WTC11 (cell line): ENCODE data around the gene FGFR2. TPM values are rescaled to one million over a fixed set of nuclear protein-coding genes. Genes with fewer than 3 reads are reported as not detected.

Experiments used
- ATAC-seq: fragments of 200-7000 bp; cut with Tn5 transposase; 2 replicates; pipeline ENCODE4 v1.10.0; 2021; ENCODE audit warnings: mild to moderate bottlenecking, moderate library complexity
- CTCF ChIA-PET: fragments of 300-600 bp; sonication (Branson Sonifier 250); formaldehyde crosslinking; loops from one replicate; lab custom pipeline; 2021; ENCODE audit warnings: antibody characterized with exemption; lab: Charles Lee
- POLR2A ChIA-PET: fragments of 350-600 bp; sonication (Branson Sonifier 250); formaldehyde crosslinking; loops from one replicate; lab custom pipeline; 2021; ENCODE audit warnings: antibody characterized with exemption; lab: Charles Lee
- DNase-seq: peaks from one replicate; pipeline ENCODE4 v3.0.0; 2021; ENCODE audit warnings: low spot score
- H3K27ac Mint-ChIP-seq: 2 replicates; pipeline ENCODE4 v1.8.0; 2021; ENCODE audit warnings: mixed read lengths
- H3K27me3 Mint-ChIP-seq: 2 replicates; pipeline ENCODE4 v1.8.0; 2021; ENCODE audit warnings: low read depth, mild to moderate bottlenecking, moderate library complexity, mixed read lengths
- H3K36me3 Mint-ChIP-seq: 2 replicates; pipeline ENCODE4 v1.8.0; 2021; ENCODE audit warnings: mixed read lengths
- H3K4me1 Mint-ChIP-seq: 2 replicates; pipeline ENCODE4 v1.8.0; 2022; ENCODE audit warnings: mixed read lengths
- H3K4me3 Mint-ChIP-seq: 2 replicates; pipeline ENCODE4 v1.8.0; 2021; ENCODE audit warnings: mild to moderate bottlenecking, moderate library complexity, mixed read lengths
- H3K9me3 Mint-ChIP-seq: 2 replicates; pipeline ENCODE4 v1.8.0; 2021; ENCODE audit warnings: mixed read lengths
- ARID4B ChIP-seq: sonication (generic); formaldehyde crosslinking; IDR thresholded peaks from 2 replicates; pipeline ENCODE4 v1.8.0; 2023; ENCODE audit warnings: missing genetic modification reagents, mild to moderate bottlenecking, borderline replicate concordance
- ESRRA ChIP-seq: sonication (generic); formaldehyde crosslinking; IDR thresholded peaks from 2 replicates; pipeline ENCODE4 v1.8.1; 2022; ENCODE audit warnings: mild to moderate bottlenecking, missing genetic modification reagents, borderline replicate concordance
- FOXP4 ChIP-seq: sonication (generic); formaldehyde crosslinking; IDR thresholded peaks from 2 replicates; pipeline ENCODE4 v1.8.0; 2022; ENCODE audit warnings: mild to moderate bottlenecking, missing genetic modification reagents
- JUN ChIP-seq: sonication (generic); formaldehyde crosslinking; IDR thresholded peaks from 2 replicates; pipeline ENCODE4 v1.8.0; 2023; ENCODE audit warnings: mild to moderate bottlenecking, missing genetic modification reagents
- MXD4 ChIP-seq: fragments of 250-450 bp; sonication (Bioruptor Pico); IDR thresholded peaks from 2 replicates; pipeline ENCODE4 v1.8.0; 2021; ENCODE audit warnings: mild to moderate bottlenecking, moderate library complexity, borderline replicate concordance
- NFYB ChIP-seq: sonication (generic); formaldehyde crosslinking; conservative IDR thresholded peaks from 2 replicates; pipeline ENCODE4 v1.8.0; 2022; ENCODE audit warnings: low read depth, missing genetic modification reagents
- NR3C1 ChIP-seq: sonication (generic); formaldehyde crosslinking; conservative IDR thresholded peaks from 2 replicates; pipeline ENCODE4 v1.8.1; 2023; ENCODE audit warnings: low read depth, mild to moderate bottlenecking, missing genetic modification reagents
- PREB ChIP-seq: sonication (generic); formaldehyde crosslinking; IDR thresholded peaks from 2 replicates; pipeline ENCODE4 v1.8.1; 2022; ENCODE audit warnings: mild to moderate bottlenecking, missing genetic modification reagents, moderate library complexity, borderline replicate concordance
- SMAD4 ChIP-seq: sonication (generic); formaldehyde crosslinking; IDR thresholded peaks from 2 replicates; pipeline ENCODE4 v1.8.0; 2022; ENCODE audit warnings: mild to moderate bottlenecking, missing genetic modification reagents
- SP1 ChIP-seq: sonication (generic); formaldehyde crosslinking; conservative IDR thresholded peaks from 2 replicates; pipeline ENCODE4 v1.8.1; 2022; ENCODE audit warnings: missing genetic modification reagents
- STAT6 ChIP-seq: sonication (generic); formaldehyde crosslinking; conservative IDR thresholded peaks from 2 replicates; pipeline ENCODE4 v1.8.1; 2023; ENCODE audit warnings: mild to moderate bottlenecking, low read depth, missing genetic modification reagents, moderate library complexity
- TEAD1 ChIP-seq: sonication (generic); formaldehyde crosslinking; IDR thresholded peaks from 2 replicates; pipeline ENCODE4 v1.8.0; 2022; ENCODE audit warnings: mild to moderate bottlenecking, missing genetic modification reagents
- ZNF263 ChIP-seq: sonication (generic); formaldehyde crosslinking; IDR thresholded peaks from 2 replicates; pipeline ENCODE4 v1.8.1; 2022; ENCODE audit warnings: low read depth, mild to moderate bottlenecking, moderate library complexity, missing genetic modification reagents
- total RNA-seq: library from RNA; stranded (reverse); gene quantifications from 3 replicates; pipeline ENCODE4 v1.2.3, GENCODE V29; 2021
- TF ChIP-seq, protein P1 (sequence below): sonication (generic); formaldehyde crosslinking; IDR thresholded peaks from 2 replicates; pipeline ENCODE4 v1.8.1; 2023; ENCODE audit warnings: mild to moderate bottlenecking, missing genetic modification reagents

FGFR2 gene
- total RNA-seq, 1 experiment from 2014 or later: 95.0 TPM

DNA sequence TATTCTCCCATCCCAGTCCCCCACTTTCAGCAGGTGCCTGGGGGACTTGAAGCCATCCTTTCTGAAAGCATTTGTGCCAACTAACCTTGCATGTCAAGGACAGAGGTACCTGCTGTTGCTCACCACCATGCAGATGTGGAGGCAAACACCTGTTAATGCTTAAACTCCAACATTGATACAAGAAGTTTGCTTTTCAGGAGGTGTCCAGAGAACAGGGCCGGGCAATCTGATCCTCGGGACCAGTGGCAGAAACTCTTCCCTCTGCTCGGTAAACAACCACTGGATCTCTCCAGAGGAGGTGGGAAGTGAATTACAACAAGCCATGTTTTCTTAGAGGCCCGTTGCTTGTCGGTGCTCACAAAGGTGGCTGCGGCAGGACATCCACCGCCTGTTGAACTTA, 54.7 kb downstream of the FGFR2 start:
- Mint-ChIP-seq H3K9me3 (peaks cover 10% of the 10 kb centered on the region), H3K27ac (peak overlapping the region; percentile 97), H3K4me3 (peak overlapping the region; percentile 37), H3K27me3 (no peaks in the 10 kb centered on the region), H3K4me1 (peaks cover 89% of the 10 kb centered on the region), H3K36me3 (peaks cover 61% of the 10 kb centered on the region)
- ATAC-seq (no peak), DNase-seq (no peak)
- TF ChIP-seq, protein P1, sequence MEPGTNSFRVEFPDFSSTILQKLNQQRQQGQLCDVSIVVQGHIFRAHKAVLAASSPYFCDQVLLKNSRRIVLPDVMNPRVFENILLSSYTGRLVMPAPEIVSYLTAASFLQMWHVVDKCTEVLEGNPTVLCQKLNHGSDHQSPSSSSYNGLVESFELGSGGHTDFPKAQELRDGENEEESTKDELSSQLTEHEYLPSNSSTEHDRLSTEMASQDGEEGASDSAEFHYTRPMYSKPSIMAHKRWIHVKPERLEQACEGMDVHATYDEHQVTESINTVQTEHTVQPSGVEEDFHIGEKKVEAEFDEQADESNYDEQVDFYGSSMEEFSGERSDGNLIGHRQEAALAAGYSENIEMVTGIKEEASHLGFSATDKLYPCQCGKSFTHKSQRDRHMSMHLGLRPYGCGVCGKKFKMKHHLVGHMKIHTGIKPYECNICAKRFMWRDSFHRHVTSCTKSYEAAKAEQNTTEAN: no peak
- TF ChIP-seq NFYB (CRISPR knock-in tag) (no peak), PREB (CRISPR knock-in tag) (no peak)
- CTCF ChIA-PET: no interaction called here
- POLR2A ChIA-PET: no interaction called here

GRCh38 chr10:121541450-121542120, 56.7 kb downstream of the FGFR2 start:
- H3K4me1 Mint-ChIP-seq: peaks cover 93% of the 10 kb centered on the region
- peak overlapping the region; percentile 49 for H3K4me3 Mint-ChIP-seq
- H3K27ac Mint-ChIP-seq: peak overlapping the region; percentile 97
- CTCF ChIA-PET: interaction anchor here (0.7 to 1.3 kb wide), 4 partner anchors 55 to 593 kb away, joined by 3 read pairs; no protein-coding TSS in a partner anchor
- no peaks in the 10 kb centered on the region for H3K27me3 Mint-ChIP-seq
- TF ChIP-seq ZNF263 (CRISPR knock-in tag): no peak
- TF ChIP-seq SP1 (CRISPR knock-in tag): 0 out of 2 replicates have a peak, but pooled peaks have one; percentile 32
- TF ChIP-seq NR3C1 (CRISPR knock-in tag): no peak
- no peak for TF ChIP-seq NFYB (CRISPR knock-in tag)
- no peak for TF ChIP-seq SMAD4
- TF ChIP-seq MXD4 (CRISPR knock-in tag): no peak
- peak; percentile 78; the same call in 1 of the 2 replicates for TF ChIP-seq TEAD1 (CRISPR knock-in tag)
- peaks cover 10% of the 10 kb centered on the region for H3K9me3 Mint-ChIP-seq
- DNase-seq (no peak), ATAC-seq (no peak)
- POLR2A ChIA-PET: no interaction called here
- H3K36me3 Mint-ChIP-seq: peaks cover 63% of the 10 kb centered on the region

DNA sequence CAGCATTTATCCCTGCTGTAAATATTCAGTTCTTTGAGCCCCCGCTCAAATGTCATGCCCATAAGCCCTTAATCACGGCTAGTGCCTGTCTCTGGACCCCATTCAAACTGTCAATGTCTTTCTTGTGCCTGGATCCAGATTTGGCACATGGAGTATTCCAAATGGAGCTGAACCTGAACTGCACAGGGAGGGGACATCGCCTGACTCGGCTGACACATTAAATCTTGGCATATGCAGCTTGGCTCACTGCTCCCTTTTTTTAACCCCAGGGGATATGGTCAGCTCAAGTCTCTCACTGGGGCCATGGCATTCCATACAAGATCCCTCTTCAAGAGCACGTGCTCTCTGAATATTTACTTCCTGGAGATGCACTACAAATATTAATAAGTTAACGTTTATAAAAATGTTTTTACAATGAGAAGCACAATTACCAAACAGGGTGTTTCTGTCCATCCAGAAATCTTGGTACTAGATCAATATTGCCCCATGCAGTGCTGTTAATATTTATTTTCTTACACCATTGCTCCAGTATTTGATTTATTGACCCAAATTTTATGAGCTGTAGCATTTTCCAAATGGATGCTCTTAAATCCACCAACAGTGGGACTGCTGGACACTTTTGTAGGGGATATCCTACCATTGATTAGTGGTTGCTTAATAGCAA, 57.4 kb downstream of the FGFR2 start:
- H3K9me3 Mint-ChIP-seq: peaks cover 10% of the 10 kb centered on the region
- peaks cover 94% of the 10 kb centered on the region for H3K4me1 Mint-ChIP-seq
- ChIA-PET CTCF (interaction anchor here (1.0 to 1.3 kb wide), 2 partner anchors 122 to 592 kb away, joined by 3 read pairs; no protein-coding TSS in a partner anchor), POLR2A (no interaction called here)
- H3K27me3 Mint-ChIP-seq: no peaks in the 10 kb centered on the region
- H3K4me3 Mint-ChIP-seq: peak overlapping the region; percentile 49
- H3K36me3 Mint-ChIP-seq: peaks cover 57% of the 10 kb centered on the region
- DNase-seq (no peak), ATAC-seq (no peak)
- peak overlapping the region; percentile 97 for H3K27ac Mint-ChIP-seq
- TF ChIP-seq STAT6 (CRISPR knock-in tag) (no peak), JUN (no peak), ARID4B (CRISPR knock-in tag) (no peak), ESRRA (CRISPR knock-in tag) (no peak), FOXP4 (CRISPR knock-in tag) (no peak)
